ENCODE results near the gene CHST1. TPM values are rescaled to one million over a fixed set of nuclear protein-coding genes. Genes with fewer than 3 reads are reported as not detected.

CHST1 gene
- not detected in 2 replicates for total RNA-seq (2014; rRNA removed; shearing (Covaris generic))
- 0.27 TPM in 1 of 2 replicates, not detected in the other for polyA plus RNA-seq (2015; cell fraction: cytosol; rRNA removed)
- polyA plus RNA-seq (2015; cell fraction: nucleus; rRNA removed): not detected in 2 replicates

- in situ Hi-C loops (cut with HindIII; ENCODE audit: low pct_unique_long_range_greater_than_20kb, low sequenced_read_pairs): no loop called here
- DNase-seq (ENCODE audit: low read depth, low spot score): no peak
Observed at GRCh38 chr11:45665206-45665932, at the start of gene CHST1. CHST1 (minus strand) TSS chr11:45665622; CDS start chr11:45650923, 14,699 bp downstream.

- peak; percentile 2 for DNase-seq (ENCODE audit: low read depth, low spot score)
- in situ Hi-C loops (cut with HindIII; ENCODE audit: low pct_unique_long_range_greater_than_20kb, low sequenced_read_pairs): no loop called here
Observed at GRCh38 chr11:45713573-45713972, 48.2 kb upstream of the CHST1 start.

- no peak for DNase-seq (ENCODE audit: low read depth, low spot score)
- in situ Hi-C loops (cut with HindIII; ENCODE audit: low pct_unique_long_range_greater_than_20kb, low sequenced_read_pairs): no loop called here
Observed at GRCh38 chr11:45710561-45710960, 45.1 kb upstream of the CHST1 start.

- no peak for DNase-seq (ENCODE audit: low read depth, low spot score)
- in situ Hi-C loops (cut with HindIII; ENCODE audit: low pct_unique_long_range_greater_than_20kb, low sequenced_read_pairs): no loop called here
Observed at GRCh38 chr11:45708887-45709663, 43.7 kb upstream of the CHST1 start.

- no peak for DNase-seq (ENCODE audit: low read depth, low spot score)
- in situ Hi-C loops (cut with HindIII; ENCODE audit: low pct_unique_long_range_greater_than_20kb, low sequenced_read_pairs): no loop called here
Observed at GRCh38 chr11:45704635-45705034, 39.2 kb upstream of the CHST1 start.

GRCh38 chr11:45704133-45704532 lies 38.7 kb upstream of the CHST1 start:
- DNase-seq (ENCODE audit: low read depth, low spot score): no peak

GRCh38 chr11:45702511-45702910 lies 37.1 kb upstream of the CHST1 start:
- DNase-seq (ENCODE audit: low read depth, low spot score): no peak
- in situ Hi-C loops (cut with HindIII; ENCODE audit: low pct_unique_long_range_greater_than_20kb, low sequenced_read_pairs): no loop called here

More at GRCh38 chr11:45704133-45704532, 38.7 kb upstream of the CHST1 start:
- in situ Hi-C loops (cut with HindIII; ENCODE audit: low pct_unique_long_range_greater_than_20kb, low sequenced_read_pairs): no loop called here

- DNase-seq (ENCODE audit: low read depth, low spot score): no peak
- in situ Hi-C loops (cut with HindIII; ENCODE audit: low pct_unique_long_range_greater_than_20kb, low sequenced_read_pairs): no loop called here
Observed at GRCh38 chr11:45698777-45699497, 33.5 kb upstream of the CHST1 start.

- in situ Hi-C loops (cut with HindIII; ENCODE audit: low pct_unique_long_range_greater_than_20kb, low sequenced_read_pairs): no loop called here
- no peak for DNase-seq (ENCODE audit: low read depth, low spot score)
Observed at GRCh38 chr11:45692808-45693453, 27.5 kb upstream of the CHST1 start.

GRCh38 chr11:45688472-45689033 lies 23.1 kb upstream of the CHST1 start:
- in situ Hi-C loops (cut with HindIII; ENCODE audit: low pct_unique_long_range_greater_than_20kb, low sequenced_read_pairs): no loop called here
- no peak for DNase-seq (ENCODE audit: low read depth, low spot score)

GRCh38 chr11:45687836-45688235 lies 22.4 kb upstream of the CHST1 start:
- in situ Hi-C loops (cut with HindIII; ENCODE audit: low pct_unique_long_range_greater_than_20kb, low sequenced_read_pairs): no loop called here
- DNase-seq (ENCODE audit: low read depth, low spot score): no peak

- in situ Hi-C loops (cut with HindIII; ENCODE audit: low pct_unique_long_range_greater_than_20kb, low sequenced_read_pairs): no loop called here
- DNase-seq (ENCODE audit: low read depth, low spot score): no peak
Observed at GRCh38 chr11:45685964-45686537, 20.6 kb upstream of the CHST1 start.

- in situ Hi-C loops (cut with HindIII; ENCODE audit: low pct_unique_long_range_greater_than_20kb, low sequenced_read_pairs): no loop called here
Observed at GRCh38 chr11:45684440-45684839, 19.0 kb upstream of the CHST1 start.

GRCh38 chr11:45683271-45684058 lies 18.0 kb upstream of the CHST1 start:
- in situ Hi-C loops (cut with HindIII; ENCODE audit: low pct_unique_long_range_greater_than_20kb, low sequenced_read_pairs): no loop called here
- DNase-seq (ENCODE audit: low read depth, low spot score): no peak

More at GRCh38 chr11:45684440-45684839, 19.0 kb upstream of the CHST1 start:
- DNase-seq (ENCODE audit: low read depth, low spot score): no peak

GRCh38 chr11:45679806-45680205 lies 14.4 kb upstream of the CHST1 start:
- no peak for DNase-seq (ENCODE audit: low read depth, low spot score)
- in situ Hi-C loops (cut with HindIII; ENCODE audit: low pct_unique_long_range_greater_than_20kb, low sequenced_read_pairs): no loop called here

GRCh38 chr11:45678976-45679375 lies 13.6 kb upstream of the CHST1 start:
- DNase-seq (ENCODE audit: low read depth, low spot score): no peak
- in situ Hi-C loops (cut with HindIII; ENCODE audit: low pct_unique_long_range_greater_than_20kb, low sequenced_read_pairs): no loop called here
